Ovary (tissue), 9 donors: ENCODE measurements around the gene THRAP3. TPM values are rescaled to one million over a fixed set of nuclear protein-coding genes. Genes with fewer than 3 reads are reported as not detected.
A peak's percentile ranks its signal among the peaks of the same experiment; 100 is the strongest.

ENCODE experiments used
- DNase-seq, 5 donors: peaks; one replicate each; pipeline ENCODE4 v3.0.0-alpha.2; 2019 to 2020
- H3K27ac ChIP-seq, 2 donors: fragments of 200-600 bp; one replicate each; pipeline versions ENCODE4 v1.5.1 to v1.8.0; 2019 to 2022
- H3K27me3 ChIP-seq: fragments of 200-600 bp; one replicate; pipeline ENCODE4 v1.8.0; 2022
- H3K36me3 ChIP-seq: fragments of 200-600 bp; sonication (generic); one replicate; pipeline ENCODE4 v1.5.1; 2019
- H3K4me1 ChIP-seq: one replicate; pipeline ENCODE4 v1.8.1; 2013; ENCODE audit warnings: mild to moderate bottlenecking, moderate library complexity; ENCODE audit not compliant: insufficient read depth
- H3K4me3 ChIP-seq: fragments of 200-600 bp; sonication (generic); one replicate; pipeline ENCODE4 v1.5.1; 2017
- H3K9me3 ChIP-seq, 2 donors: fragments of 200-600 bp in 1 of 2; sonication (generic) in 1 of 2; one replicate each; pipeline versions ENCODE4 v1.5.1 to v1.8.1; 2013 to 2019; ENCODE audit warnings: mild to moderate bottlenecking in 1 of 2, moderate library complexity in 1 of 2
- CTCF ChIP-seq, 3 donors: fragments of 450-650 bp in 2 of 3; fragments of 200-600 bp in 1 of 3; IDR thresholded peaks; one replicate each; pipeline versions ENCODE4 v1.5.1 to v1.8.0; 2016 to 2022; ENCODE audit warnings: antibody characterized with exemption in 3 of 3, mild to moderate bottlenecking in 1 of 3
- EP300 ChIP-seq: sonication (generic); formaldehyde crosslinking; IDR thresholded peaks from one replicate; pipeline ENCODE4 v1.6.1; 2017; ENCODE audit warnings: antibody characterized with exemption
- POLR2A ChIP-seq: fragments of 450-650 bp; IDR thresholded peaks from one replicate; pipeline ENCODE4 v1.6.1; 2017; ENCODE audit warnings: antibody characterized with exemption, mild to moderate bottlenecking, moderate library complexity
- WGBS, 3 donors: extraction: QIAGEN DNeasy Blood & Tissue Kit in 1 of 3; methylation state at CpG; one replicate each; pipeline versions ENCODE4 v1.1.5 to v1.1.7; 2013 to 2017; 5-methylcytosine and 5-hydroxymethylcytosine counted together
- intact Hi-C, 4 donors: fragments of 100-400 bp; cut with DNase I; formaldehyde crosslinking; loops; one replicate each; pipeline versions ENCODE4 v1.11.0 to v1.15.1; 2022 to 2023
- polyA plus RNA-seq, 2 donors: library from polyadenylated mRNA; stranded (reverse); fragments of 200-250 nt in 1 of 2; fragments of 350-450 nt in 1 of 2; fragmentation: Illumina TruSeq in 1 of 2; extraction: RNeasy Lipid Tissue Mini Kit (QIAGEN cat#74804) in 1 of 2; gene quantifications; one replicate each; pipeline ENCODE4 v1.2.3, GENCODE V29; 2013 to 2014
- total RNA-seq, 7 donors: library from RNA; depleted of rRNA in 2 of 7; stranded (reverse); fragments of >200 nt in 2 of 7; fragmentation: NEBNext Ultra II Directional in 3 of 7; extraction: Animal tissue kit (Norgen Biotek cat#: 25700) in 3 of 7; gene quantifications; one replicate each; pipeline versions ENCODE4 v1.1.0 to v1.2.4, GENCODE V29; 2016 to 2023
- donor health status: DM: no; HTN: no; CAD: no; lungs with moderate emphysema.
- donor health status: DM: no; HTN: no; CAD: no.
- donor health status: Bipolar disorder and iron deficiency.
- donor health status: DM: yes; HTN: yes; CAD: no.
- donor health status: DM: no; HTN: no; CAD: no.
- donor health status: DM: yes; HTN: yes; CAD: no.

The THRAP3 gene
- total and polyA plus RNA-seq, 9 donors, result 40.2 to 109 (median 92.6) TPM

GRCh38 chr1:36327421-36328087 is 103.3 kb downstream of the THRAP3 start:
- intact Hi-C loops, result no loop called here
- Histone ChIP-seq H3K36me3 (no peaks in the 10 kb centered on the region), H3K4me3 (no peak overlapping the region), H3K9me3 (no peaks in the 10 kb centered on the region), H3K27me3 (no peaks in the 10 kb centered on the region), H3K4me1 (peaks cover 6% of the 10 kb centered on the region), H3K27ac (no peak overlapping the region)
- WGBS, 3 donors, result 78 to 89% (median 85%) methylated on average over 9 of the region's 9 CpGs
- DNase-seq, result no peak
- TF ChIP-seq POLR2A (no peak), EP300 (no peak), CTCF (IDR thresholded peaks at IDR 0.05) (no peak)

- WGBS, 3 donors, result 83 to 92% (median 84%) methylated on average over 6 of the region's 6 CpGs
- no peak for TF ChIP-seq POLR2A
- TF ChIP-seq CTCF (IDR thresholded peaks at IDR 0.05), result no peak
- no peak for TF ChIP-seq EP300
- no peak overlapping the region for H3K4me3 ChIP-seq
- no peak for DNase-seq
- intact Hi-C loops, result no loop called here
- H3K4me1 ChIP-seq, result peaks cover 6% of the 10 kb centered on the region
- H3K27me3 ChIP-seq, result no peaks in the 10 kb centered on the region
- H3K36me3 ChIP-seq, result no peaks in the 10 kb centered on the region
- H3K27ac ChIP-seq, result no peak overlapping the region
- H3K9me3 ChIP-seq, result no peaks in the 10 kb centered on the region
These were observed 103.8 kb downstream of the THRAP3 start for GRCh38 chr1:36328088-36328480.

- intact Hi-C loops, result no loop called here
- no peaks in the 10 kb centered on the region for H3K27me3 ChIP-seq
- peak in 1 of 5 donors; percentile 35 for DNase-seq
- 70 to 75% (median 73%) methylated on average over 6 of the region's 6 CpGs for WGBS, 3 donors
- H3K9me3 ChIP-seq, result no peaks in the 10 kb centered on the region
- no peak overlapping the region for H3K4me3 ChIP-seq
- peaks cover 6% of the 10 kb centered on the region for H3K4me1 ChIP-seq
- TF ChIP-seq EP300 (no peak), POLR2A (no peak), CTCF (IDR thresholded peaks at IDR 0.05) (no peak)
- no peaks in the 10 kb centered on the region for H3K36me3 ChIP-seq
- H3K27ac ChIP-seq, result no peak overlapping the region
These were observed 104.5 kb downstream of the THRAP3 start for GRCh38 chr1:36328713-36329112.

- TF ChIP-seq CTCF (IDR thresholded peaks at IDR 0.05) (no peak), POLR2A (no peak), EP300 (no peak)
These were observed 105.6 kb downstream of the THRAP3 start for GRCh38 chr1:36329817-36330216.

More at GRCh38 chr1:36329817-36330216, 105.6 kb downstream of the THRAP3 start:
- H3K4me3 ChIP-seq, result no peak overlapping the region
- no peak for DNase-seq
- no peak overlapping the region for H3K27ac ChIP-seq
- H3K36me3 ChIP-seq, result no peaks in the 10 kb centered on the region
- H3K27me3 ChIP-seq, result no peaks in the 10 kb centered on the region
- WGBS, 3 donors, result 84 to 89% (median 87%) methylated on average over 9 of the region's 9 CpGs
- H3K9me3 ChIP-seq, result no peaks in the 10 kb centered on the region
- intact Hi-C loops, result no loop called here
- peaks cover 2% of the 10 kb centered on the region for H3K4me1 ChIP-seq
